Measurements from ENCODE around the gene LGR5.

GRCh38 chr12:71474791-71475190, 35.2 kb downstream of the LGR5 start:
- TF ChIP-seq YY1 (IDR thresholded peaks at IDR 0.05; ENCODE audit: insufficient read depth, insufficient read length) (no peak), ZNF274 (IDR thresholded peaks at IDR 0.05; ENCODE audit: low read depth, low read length) (no peak)

All from NT2/D1 (cell line).